PFSK-1 (cell line): ENCODE measurements around the gene TBC1D9B.

Experiments used
- POLR2AphosphoS5 ChIP-seq: IDR thresholded peaks from 2 replicates; pipeline ENCODE4 v1.6.1; 2012; ENCODE audit warnings: low read depth, mild to moderate bottlenecking, control low read depth, low read length, moderate library complexity
- TF ChIP-seq, protein P1 (sequence below), 2 experiments: IDR thresholded peaks; 2 replicates each; pipeline versions ENCODE4 v1.6.1 to v1.8.0; 2011 to 2012; ENCODE audit warnings: low read depth in 2 of 2, low read length in 2 of 2, control low read depth in 1 of 2, inconsistent platforms in 1 of 2, mild to moderate bottlenecking in 1 of 2, moderate library complexity in 1 of 2; ENCODE audit not compliant: insufficient read depth in 1 of 2

GRCh38 chr5:179820483-179821297 is 87.0 kb downstream of the TBC1D9B start, which contains the start of gene SQSTM1:
- TF ChIP-seq POLR2AphosphoS5, result peak; percentile 99
- TF ChIP-seq, protein P1, sequence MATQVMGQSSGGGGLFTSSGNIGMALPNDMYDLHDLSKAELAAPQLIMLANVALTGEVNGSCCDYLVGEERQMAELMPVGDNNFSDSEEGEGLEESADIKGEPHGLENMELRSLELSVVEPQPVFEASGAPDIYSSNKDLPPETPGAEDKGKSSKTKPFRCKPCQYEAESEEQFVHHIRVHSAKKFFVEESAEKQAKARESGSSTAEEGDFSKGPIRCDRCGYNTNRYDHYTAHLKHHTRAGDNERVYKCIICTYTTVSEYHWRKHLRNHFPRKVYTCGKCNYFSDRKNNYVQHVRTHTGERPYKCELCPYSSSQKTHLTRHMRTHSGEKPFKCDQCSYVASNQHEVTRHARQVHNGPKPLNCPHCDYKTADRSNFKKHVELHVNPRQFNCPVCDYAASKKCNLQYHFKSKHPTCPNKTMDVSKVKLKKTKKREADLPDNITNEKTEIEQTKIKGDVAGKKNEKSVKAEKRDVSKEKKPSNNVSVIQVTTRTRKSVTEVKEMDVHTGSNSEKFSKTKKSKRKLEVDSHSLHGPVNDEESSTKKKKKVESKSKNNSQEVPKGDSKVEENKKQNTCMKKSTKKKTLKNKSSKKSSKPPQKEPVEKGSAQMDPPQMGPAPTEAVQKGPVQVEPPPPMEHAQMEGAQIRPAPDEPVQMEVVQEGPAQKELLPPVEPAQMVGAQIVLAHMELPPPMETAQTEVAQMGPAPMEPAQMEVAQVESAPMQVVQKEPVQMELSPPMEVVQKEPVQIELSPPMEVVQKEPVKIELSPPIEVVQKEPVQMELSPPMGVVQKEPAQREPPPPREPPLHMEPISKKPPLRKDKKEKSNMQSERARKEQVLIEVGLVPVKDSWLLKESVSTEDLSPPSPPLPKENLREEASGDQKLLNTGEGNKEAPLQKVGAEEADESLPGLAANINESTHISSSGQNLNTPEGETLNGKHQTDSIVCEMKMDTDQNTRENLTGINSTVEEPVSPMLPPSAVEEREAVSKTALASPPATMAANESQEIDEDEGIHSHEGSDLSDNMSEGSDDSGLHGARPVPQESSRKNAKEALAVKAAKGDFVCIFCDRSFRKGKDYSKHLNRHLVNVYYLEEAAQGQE (IDR thresholded peaks at IDR 0.05; ENCODE audit: insufficient read depth in 1 of 2, low read depth in 2 of 2, low read length in 2 of 2), result peak in 1 of 2 experiments; percentile 34; a peak in 1 of 4 replicates
